Measurements from ENCODE around the gene NRL.

DNA sequence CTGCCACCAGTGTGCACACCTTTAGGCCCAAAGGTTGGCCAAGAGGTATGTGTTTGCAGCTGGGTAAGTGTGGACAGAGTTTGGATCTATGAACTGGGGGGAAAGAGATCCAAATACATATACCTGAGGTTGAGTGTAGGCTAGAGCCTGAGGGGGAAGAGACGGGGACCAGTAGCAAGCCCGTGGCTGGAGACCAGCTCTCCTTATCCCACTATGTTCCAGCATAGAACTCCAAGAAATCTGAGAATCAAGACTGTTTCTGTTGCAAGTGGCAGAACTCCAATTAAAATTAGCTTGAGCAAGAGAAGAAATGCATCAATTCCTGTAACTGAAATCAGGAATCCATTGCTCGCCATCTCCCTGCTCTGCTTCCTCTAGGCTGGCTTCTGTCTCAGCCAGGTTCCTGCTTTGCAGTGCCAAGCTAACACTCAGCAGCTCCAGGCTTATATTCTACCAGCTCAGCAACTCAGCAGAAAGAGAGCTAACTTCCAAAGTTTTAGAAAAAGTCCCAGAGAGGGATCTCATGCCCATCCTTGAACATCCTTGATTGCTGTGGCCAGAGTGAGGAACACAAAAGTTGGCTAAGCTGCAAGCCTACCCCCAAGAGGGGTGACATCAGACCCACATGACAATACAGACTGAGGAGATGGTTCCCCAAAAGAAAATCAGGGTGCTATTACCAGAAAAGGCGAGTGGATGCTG lies 22.1 kb downstream of the NRL start:
- no peak for TF ChIP-seq POLR2AphosphoS5 (IDR thresholded peaks at IDR 0.05)
- TF ChIP-seq, protein P1, sequence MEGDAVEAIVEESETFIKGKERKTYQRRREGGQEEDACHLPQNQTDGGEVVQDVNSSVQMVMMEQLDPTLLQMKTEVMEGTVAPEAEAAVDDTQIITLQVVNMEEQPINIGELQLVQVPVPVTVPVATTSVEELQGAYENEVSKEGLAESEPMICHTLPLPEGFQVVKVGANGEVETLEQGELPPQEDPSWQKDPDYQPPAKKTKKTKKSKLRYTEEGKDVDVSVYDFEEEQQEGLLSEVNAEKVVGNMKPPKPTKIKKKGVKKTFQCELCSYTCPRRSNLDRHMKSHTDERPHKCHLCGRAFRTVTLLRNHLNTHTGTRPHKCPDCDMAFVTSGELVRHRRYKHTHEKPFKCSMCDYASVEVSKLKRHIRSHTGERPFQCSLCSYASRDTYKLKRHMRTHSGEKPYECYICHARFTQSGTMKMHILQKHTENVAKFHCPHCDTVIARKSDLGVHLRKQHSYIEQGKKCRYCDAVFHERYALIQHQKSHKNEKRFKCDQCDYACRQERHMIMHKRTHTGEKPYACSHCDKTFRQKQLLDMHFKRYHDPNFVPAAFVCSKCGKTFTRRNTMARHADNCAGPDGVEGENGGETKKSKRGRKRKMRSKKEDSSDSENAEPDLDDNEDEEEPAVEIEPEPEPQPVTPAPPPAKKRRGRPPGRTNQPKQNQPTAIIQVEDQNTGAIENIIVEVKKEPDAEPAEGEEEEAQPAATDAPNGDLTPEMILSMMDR (IDR thresholded peaks at IDR 0.05): no peak
